ENCODE measurements around the gene RASSF9. TPM values are rescaled to one million over a fixed set of nuclear protein-coding genes. Genes with fewer than 3 reads are reported as not detected.

The RASSF9 gene
- polyA plus RNA-seq, 4 donors = 14.6 to 19.0 (median 17.0) TPM

- no peak for DNase-seq (ENCODE audit: low read depth in 4 of 4, low spot score in 3 of 4)
Measured at GRCh38 chr12:85823436-85824180, 12.6 kb downstream of the RASSF9 start.

GRCh38 chr12:85821759-85822158 lies 14.4 kb downstream of the RASSF9 start:
- DNase-seq (ENCODE audit: low read depth in 4 of 4, low spot score in 3 of 4) = no peak

GRCh38 chr12:85821206-85821605 lies 15.0 kb downstream of the RASSF9 start:
- no peak for DNase-seq (ENCODE audit: low read depth in 4 of 4, low spot score in 3 of 4)

- DNase-seq (ENCODE audit: low read depth in 4 of 4, low spot score in 3 of 4) = no peak
Measured at GRCh38 chr12:85820101-85820500, 16.1 kb downstream of the RASSF9 start.

- no peak for DNase-seq (ENCODE audit: low read depth in 4 of 4, low spot score in 3 of 4)
Measured at GRCh38 chr12:85814741-85815140, 21.5 kb downstream of the RASSF9 start.

GRCh38 chr12:85814071-85814470 lies 22.1 kb downstream of the RASSF9 start:
- DNase-seq (ENCODE audit: low read depth in 4 of 4, low spot score in 3 of 4) = no peak

GRCh38 chr12:85809500-85809899 lies 26.7 kb downstream of the RASSF9 start:
- DNase-seq (ENCODE audit: low read depth in 4 of 4, low spot score in 3 of 4) = no peak

GRCh38 chr12:85807730-85808129 lies 28.5 kb downstream of the RASSF9 start:
- DNase-seq (ENCODE audit: low read depth in 4 of 4, low spot score in 3 of 4) = no peak

GRCh38 chr12:85805654-85806053 lies 30.6 kb downstream of the RASSF9 start:
- no peak for DNase-seq (ENCODE audit: low read depth in 4 of 4, low spot score in 3 of 4)

GRCh38 chr12:85804663-85805062 lies 31.5 kb downstream of the RASSF9 start:
- DNase-seq (ENCODE audit: low read depth in 4 of 4, low spot score in 3 of 4) = no peak

- no peak for DNase-seq (ENCODE audit: low read depth in 4 of 4, low spot score in 3 of 4)
Measured at GRCh38 chr12:85803923-85804322, 32.3 kb downstream of the RASSF9 start.

- no peak for DNase-seq (ENCODE audit: low read depth in 4 of 4, low spot score in 3 of 4)
Measured at GRCh38 chr12:85803231-85803630, 33.0 kb downstream of the RASSF9 start.

- DNase-seq (ENCODE audit: low read depth in 4 of 4, low spot score in 3 of 4) = no peak
Measured at GRCh38 chr12:85798122-85798521, 38.1 kb downstream of the RASSF9 start.

GRCh38 chr12:85796001-85796400 lies 40.2 kb downstream of the RASSF9 start:
- no peak for DNase-seq (ENCODE audit: low read depth in 4 of 4, low spot score in 3 of 4)

- DNase-seq (ENCODE audit: low read depth in 4 of 4, low spot score in 3 of 4) = no peak
Measured at GRCh38 chr12:85794531-85794930, 41.7 kb downstream of the RASSF9 start.

GRCh38 chr12:85784096-85784720 lies 52.0 kb downstream of the RASSF9 start:
- no peak for DNase-seq (ENCODE audit: low read depth in 4 of 4, low spot score in 3 of 4)

GRCh38 chr12:85782711-85783110 lies 53.5 kb downstream of the RASSF9 start:
- DNase-seq (ENCODE audit: low read depth in 4 of 4, low spot score in 3 of 4) = no peak

GRCh38 chr12:85781766-85782165 lies 54.4 kb downstream of the RASSF9 start:
- DNase-seq (ENCODE audit: low read depth in 4 of 4, low spot score in 3 of 4) = no peak

- DNase-seq (ENCODE audit: low read depth in 4 of 4, low spot score in 3 of 4) = no peak
Measured at GRCh38 chr12:85779768-85780167, 56.4 kb downstream of the RASSF9 start.

GRCh38 chr12:85775091-85775490 lies 61.1 kb downstream of the RASSF9 start:
- no peak for DNase-seq (ENCODE audit: low read depth in 4 of 4, low spot score in 3 of 4)

- no peak for DNase-seq (ENCODE audit: low read depth in 4 of 4, low spot score in 3 of 4)
Measured at GRCh38 chr12:85765453-85765869, 70.7 kb downstream of the RASSF9 start.

GRCh38 chr12:85759623-85760022 lies 76.6 kb downstream of the RASSF9 start:
- DNase-seq (ENCODE audit: low read depth in 4 of 4, low spot score in 3 of 4) = no peak
